Suprapubic skin (tissue), 4 donors: ENCODE measurements around the gene TFCP2L1.

Experiments
- CTCF ChIP-seq, 2 donors: fragments of 200-600 bp in 1 of 2; fragments of 450-650 bp in 1 of 2; sonication (generic) in 1 of 2; IDR thresholded peaks; one replicate each; pipeline ENCODE4 v1.5.1; 2016 to 2019; ENCODE audit warnings: antibody characterized with exemption in 2 of 2, mild to moderate bottlenecking in 1 of 2, moderate library complexity in 1 of 2
- POLR2A ChIP-seq, 2 donors: fragments of 450-650 bp; IDR thresholded peaks; one replicate each; pipeline ENCODE4 v1.6.1; 2017; ENCODE audit warnings: antibody characterized with exemption in 2 of 2, mild to moderate bottlenecking in 2 of 2, moderate library complexity in 2 of 2
- POLR2AphosphoS5 ChIP-seq, 3 donors: sonication (generic); formaldehyde crosslinking; IDR thresholded peaks; one replicate each; pipeline ENCODE4 v1.6.1; 2017; ENCODE audit warnings: antibody characterized with exemption in 3 of 3

GRCh38 chr2:121185111-121185510, 99.9 kb downstream of the TFCP2L1 start:
- TF ChIP-seq CTCF (IDR thresholded peaks at IDR 0.05): no peak
- TF ChIP-seq POLR2A (IDR thresholded peaks at IDR 0.05): no peak
- TF ChIP-seq POLR2AphosphoS5 (IDR thresholded peaks at IDR 0.05): no peak
